ENCODE measurements around the gene S100A4. TPM values are rescaled to one million over a fixed set of nuclear protein-coding genes. Genes with fewer than 3 reads are reported as not detected.

S100A4 gene
- total RNA-seq, 1 donor from 2014 or later = 69.3 TPM

GRCh38 chr1:153561466-153561985 is 15.9 kb upstream of the S100A4 start:
- Mint-ChIP-seq H3K36me3 (ENCODE audit: low read depth, unreplicated experiment) (no peaks in the 10 kb centered on the region), H3K9me3 (ENCODE audit: unreplicated experiment) (peaks cover 5% of the 10 kb centered on the region), H3K4me3 (ENCODE audit: unreplicated experiment) (no peak overlapping the region), H3K27ac (ENCODE audit: unreplicated experiment) (no peak overlapping the region), H3K4me1 (ENCODE audit: low read depth, unreplicated experiment) (peaks cover 11% of the 10 kb centered on the region), H3K27me3 (ENCODE audit: low read depth, unreplicated experiment) (no peaks in the 10 kb centered on the region)
- no peak overlapping the region for H3K27ac ChIP-seq (ENCODE audit: low read depth, low read length)
- DNase-seq (ENCODE audit: low read depth) (no peak), FAIRE-seq (no peak)
- H3K4me3 ChIP-seq (ENCODE audit: insufficient read depth, low read depth, low read length) = no peak overlapping the region
- H4K20me1 ChIP-seq (ENCODE audit: insufficient read depth, low read length) = no peaks in the 10 kb centered on the region
- H3K4me2 ChIP-seq (ENCODE audit: low read length) = no peak overlapping the region
- no peaks in the 10 kb centered on the region for H3K27me3 ChIP-seq (ENCODE audit: insufficient read depth, low read length)
- H3K79me2 ChIP-seq (ENCODE audit: insufficient read depth, low read length) = no peaks in the 10 kb centered on the region
- no peaks in the 10 kb centered on the region for H3K36me3 ChIP-seq (ENCODE audit: insufficient read depth, low read length)
- no peak for TF ChIP-seq CTCF (IDR thresholded peaks at IDR 0.05; ENCODE audit: insufficient read depth, low read depth, low read length)
- no peak for TF ChIP-seq EZH2 (IDR thresholded peaks at IDR 0.05; ENCODE audit: insufficient read depth, low read length)
- no peak overlapping the region for H2AFZ ChIP-seq (ENCODE audit: low read depth, low read length)
- H3K9me3 ChIP-seq (ENCODE audit: insufficient read depth, low read depth, low read length) = no peaks in the 10 kb centered on the region
- H3K4me1 ChIP-seq (ENCODE audit: insufficient read depth, low read length) = peaks cover 14% of the 10 kb centered on the region
- no peak overlapping the region for H3K9ac ChIP-seq (ENCODE audit: low read length)

GRCh38 chr1:153560771-153561465 is 15.3 kb upstream of the S100A4 start:
- H3K4me1 Mint-ChIP-seq (ENCODE audit: low read depth, unreplicated experiment) = peaks cover 6% of the 10 kb centered on the region
- H3K27me3 ChIP-seq (ENCODE audit: insufficient read depth, low read length) = no peaks in the 10 kb centered on the region
- H3K4me2 ChIP-seq (ENCODE audit: low read length) = no peak overlapping the region
- TF ChIP-seq EZH2 (IDR thresholded peaks at IDR 0.05; ENCODE audit: insufficient read depth, low read length) (no peak), CTCF (IDR thresholded peaks at IDR 0.05; ENCODE audit: insufficient read depth, low read depth, low read length) (no peak)
- FAIRE-seq (no peak), DNase-seq (ENCODE audit: low read depth) (no peak)
- H3K27ac ChIP-seq (ENCODE audit: low read depth, low read length) = no peak overlapping the region
- H3K9ac ChIP-seq (ENCODE audit: low read length) = no peak overlapping the region
- no peaks in the 10 kb centered on the region for H3K36me3 Mint-ChIP-seq (ENCODE audit: low read depth, unreplicated experiment)
- no peaks in the 10 kb centered on the region for H3K27me3 Mint-ChIP-seq (ENCODE audit: low read depth, unreplicated experiment)
- no peaks in the 10 kb centered on the region for H3K36me3 ChIP-seq (ENCODE audit: insufficient read depth, low read length)
- peaks cover 8% of the 10 kb centered on the region for H3K4me1 ChIP-seq (ENCODE audit: insufficient read depth, low read length)
- H4K20me1 ChIP-seq (ENCODE audit: insufficient read depth, low read length) = no peaks in the 10 kb centered on the region
- H3K9me3 ChIP-seq (ENCODE audit: insufficient read depth, low read depth, low read length) = no peaks in the 10 kb centered on the region
- no peak overlapping the region for H2AFZ ChIP-seq (ENCODE audit: low read depth, low read length)
- H3K79me2 ChIP-seq (ENCODE audit: insufficient read depth, low read length) = no peaks in the 10 kb centered on the region
- H3K4me3 Mint-ChIP-seq (ENCODE audit: unreplicated experiment) = no peak overlapping the region
- H3K9me3 Mint-ChIP-seq (ENCODE audit: unreplicated experiment) = peaks cover 5% of the 10 kb centered on the region
- no peak overlapping the region for H3K27ac Mint-ChIP-seq (ENCODE audit: unreplicated experiment)
- H3K4me3 ChIP-seq (ENCODE audit: insufficient read depth, low read depth, low read length) = no peak overlapping the region

- no peaks in the 10 kb centered on the region for H3K27me3 Mint-ChIP-seq (ENCODE audit: low read depth, unreplicated experiment)
- Histone ChIP-seq H3K4me1 (ENCODE audit: insufficient read depth, low read length) (peaks cover 1% of the 10 kb centered on the region), H3K4me3 (ENCODE audit: insufficient read depth, low read depth, low read length) (no peak overlapping the region), H3K9me3 (ENCODE audit: insufficient read depth, low read depth, low read length) (no peaks in the 10 kb centered on the region), H3K4me2 (ENCODE audit: low read length) (no peak overlapping the region), H3K36me3 (ENCODE audit: insufficient read depth, low read length) (no peaks in the 10 kb centered on the region), H4K20me1 (ENCODE audit: insufficient read depth, low read length) (no peaks in the 10 kb centered on the region), H3K27me3 (ENCODE audit: insufficient read depth, low read length) (no peaks in the 10 kb centered on the region), H3K9ac (ENCODE audit: low read length) (no peak overlapping the region), H2AFZ (ENCODE audit: low read depth, low read length) (no peak overlapping the region), H3K79me2 (ENCODE audit: insufficient read depth, low read length) (no peaks in the 10 kb centered on the region), H3K27ac (ENCODE audit: low read depth, low read length) (no peak overlapping the region)
- H3K36me3 Mint-ChIP-seq (ENCODE audit: low read depth, unreplicated experiment) = no peaks in the 10 kb centered on the region
- H3K4me3 Mint-ChIP-seq (ENCODE audit: unreplicated experiment) = no peak overlapping the region
- H3K9me3 Mint-ChIP-seq (ENCODE audit: unreplicated experiment) = peaks cover 5% of the 10 kb centered on the region
- peaks cover 2% of the 10 kb centered on the region for H3K4me1 Mint-ChIP-seq (ENCODE audit: low read depth, unreplicated experiment)
- no peak overlapping the region for H3K27ac Mint-ChIP-seq (ENCODE audit: unreplicated experiment)
- TF ChIP-seq CTCF (IDR thresholded peaks at IDR 0.05; ENCODE audit: insufficient read depth, low read depth, low read length) (no peak), EZH2 (IDR thresholded peaks at IDR 0.05; ENCODE audit: insufficient read depth, low read length) (no peak)
- FAIRE-seq (no peak), DNase-seq (ENCODE audit: low read depth) (no peak)
Observed at GRCh38 chr1:153560241-153560640, 14.6 kb upstream of the S100A4 start.

All from astrocyte (in vitro differentiated cells and primary cell).